ENCODE results near the gene RGS7BP.

DNA sequence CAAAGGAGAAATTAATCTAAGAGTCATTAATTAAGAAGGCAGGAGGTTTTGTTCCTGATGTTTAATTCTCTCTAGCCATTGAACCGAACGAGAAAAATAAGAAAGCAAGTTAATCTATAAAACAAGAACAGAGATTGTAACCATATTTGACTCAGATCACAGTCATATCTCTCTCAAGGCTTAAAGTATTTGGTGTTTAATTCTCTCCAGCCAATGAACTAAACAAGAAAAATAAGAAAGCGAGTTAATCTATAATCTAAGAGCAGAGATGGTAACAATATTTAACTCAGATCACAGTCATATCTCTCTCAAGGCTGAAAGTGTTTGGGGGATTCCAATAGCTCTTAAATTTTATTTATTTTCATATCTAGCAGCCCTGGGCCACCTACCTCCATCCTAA lies 110.1 kb downstream of the RGS7BP start:
- TF ChIP-seq, protein P1, sequence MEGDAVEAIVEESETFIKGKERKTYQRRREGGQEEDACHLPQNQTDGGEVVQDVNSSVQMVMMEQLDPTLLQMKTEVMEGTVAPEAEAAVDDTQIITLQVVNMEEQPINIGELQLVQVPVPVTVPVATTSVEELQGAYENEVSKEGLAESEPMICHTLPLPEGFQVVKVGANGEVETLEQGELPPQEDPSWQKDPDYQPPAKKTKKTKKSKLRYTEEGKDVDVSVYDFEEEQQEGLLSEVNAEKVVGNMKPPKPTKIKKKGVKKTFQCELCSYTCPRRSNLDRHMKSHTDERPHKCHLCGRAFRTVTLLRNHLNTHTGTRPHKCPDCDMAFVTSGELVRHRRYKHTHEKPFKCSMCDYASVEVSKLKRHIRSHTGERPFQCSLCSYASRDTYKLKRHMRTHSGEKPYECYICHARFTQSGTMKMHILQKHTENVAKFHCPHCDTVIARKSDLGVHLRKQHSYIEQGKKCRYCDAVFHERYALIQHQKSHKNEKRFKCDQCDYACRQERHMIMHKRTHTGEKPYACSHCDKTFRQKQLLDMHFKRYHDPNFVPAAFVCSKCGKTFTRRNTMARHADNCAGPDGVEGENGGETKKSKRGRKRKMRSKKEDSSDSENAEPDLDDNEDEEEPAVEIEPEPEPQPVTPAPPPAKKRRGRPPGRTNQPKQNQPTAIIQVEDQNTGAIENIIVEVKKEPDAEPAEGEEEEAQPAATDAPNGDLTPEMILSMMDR (conservative IDR thresholded peaks at IDR 0.05 in 1 of 2, IDR thresholded peaks at IDR 0.05 in 1 of 2; ENCODE audit: extremely low read depth in 1 of 2, insufficient read depth in 1 of 2, low read depth in 1 of 2, low read length in 2 of 2): no peak
- TF ChIP-seq EZH2 (IDR thresholded peaks at IDR 0.05; ENCODE audit: borderline replicate concordance, low read length): no peak

Data from mammary epithelial cell (primary cell).